AG09319 (cell line): ENCODE measurements around the gene CABYR.

Source experiments
- DNase-seq: peaks from one replicate; pipeline ENCODE4 v3.0.0-alpha.2; 2010; ENCODE audit warnings: low read depth; ENCODE audit errors: extremely low read depth
- CTCF ChIP-seq: IDR thresholded peaks from 2 replicates; pipeline ENCODE4 v1.5.1; 2011; ENCODE audit warnings: low read depth, mild to moderate bottlenecking, inconsistent platforms, low read length, moderate library complexity

CABYR gene

GRCh38 chr18:24138789-24139616 is at the start of gene CABYR:
CABYR (plus strand) TSS chr18:24139062; CDS start chr18:24143115, 4,053 bp downstream.
- peak; percentile 81 for DNase-seq

GRCh38 chr18:24089076-24089475 is 49.8 kb upstream of the CABYR start:
- TF ChIP-seq CTCF: no peak
- DNase-seq: no peak

More at GRCh38 chr18:24138789-24139616, at the start of gene CABYR:
- no peak for TF ChIP-seq CTCF

GRCh38 chr18:24089515-24090337 is 49.1 kb upstream of the CABYR start:
- no peak for TF ChIP-seq CTCF
- no peak for DNase-seq

GRCh38 chr18:24090876-24091275 is 48.0 kb upstream of the CABYR start:
- DNase-seq: no peak
- TF ChIP-seq CTCF: no peak

GRCh38 chr18:24094561-24094960 is 44.3 kb upstream of the CABYR start:
- TF ChIP-seq CTCF: no peak
- DNase-seq: no peak

GRCh38 chr18:24095976-24096375 is 42.9 kb upstream of the CABYR start:
- TF ChIP-seq CTCF: no peak
- DNase-seq: no peak

GRCh38 chr18:24103320-24104021 is 35.4 kb upstream of the CABYR start:
- TF ChIP-seq CTCF: no peak
- no peak for DNase-seq
